ENCODE data around the gene OR51A7. TPM values are rescaled to one million over a fixed set of nuclear protein-coding genes. Genes with fewer than 3 reads are reported as not detected.
"Not testable (repeated sequence)": the region's sequence is repeated elsewhere in the genome, so short reads cannot be mapped to it uniquely, and the experiment has no call there.

OR51A7 gene
- not detected for polyA plus RNA-seq (2012; ENCODE audit: missing spikeins)

GRCh38 chr11:4903484-4903883, at the start of gene OR51A7:
Gene OR51A7, plus strand, starts transcription at chr11:4903783. Its CDS starts 3,587 bp downstream, at chr11:4907370.
- TF ChIP-seq POLR2A (IDR thresholded peaks at IDR 0.05; ENCODE audit: low read depth, low read length) = no peak
- TF ChIP-seq POLR2AphosphoS5 (IDR thresholded peaks at IDR 0.05; ENCODE audit: low read depth, low read length) = no peak
- TF ChIP-seq TAF1 (IDR thresholded peaks at IDR 0.05; ENCODE audit: borderline replicate concordance, low read depth, low read length) = no peak
- FAIRE-seq (no peak), DNase-seq (ENCODE audit: insufficient read length) (no peak)

- DNase-seq (ENCODE audit: insufficient read length); FAIRE-seq: not testable (repeated sequence)
Measured at GRCh38 chr11:4854286-4854685, 49.3 kb upstream of the OR51A7 start.

- no peak for TF ChIP-seq POLR2A (IDR thresholded peaks at IDR 0.05; ENCODE audit: low read depth, low read length)
- TF ChIP-seq POLR2AphosphoS5 (IDR thresholded peaks at IDR 0.05; ENCODE audit: low read depth, low read length) = no peak
- no peak for TF ChIP-seq TAF1 (IDR thresholded peaks at IDR 0.05; ENCODE audit: borderline replicate concordance, low read depth, low read length)
- FAIRE-seq = no peak
- no peak for DNase-seq (ENCODE audit: insufficient read length)
Measured at GRCh38 chr11:4862447-4863236, 40.9 kb upstream of the OR51A7 start.

GRCh38 chr11:4863876-4864275, 39.7 kb upstream of the OR51A7 start:
- TF ChIP-seq POLR2AphosphoS5 (IDR thresholded peaks at IDR 0.05; ENCODE audit: low read depth, low read length) = no peak
- no peak for TF ChIP-seq POLR2A (IDR thresholded peaks at IDR 0.05; ENCODE audit: low read depth, low read length)
- TF ChIP-seq TAF1 (IDR thresholded peaks at IDR 0.05; ENCODE audit: borderline replicate concordance, low read depth, low read length) = no peak
- FAIRE-seq = no peak
- DNase-seq (ENCODE audit: insufficient read length) = no peak

- FAIRE-seq = no peak
- TF ChIP-seq POLR2A (IDR thresholded peaks at IDR 0.05; ENCODE audit: low read depth, low read length) (no peak), POLR2AphosphoS5 (IDR thresholded peaks at IDR 0.05; ENCODE audit: low read depth, low read length) (no peak), TAF1 (IDR thresholded peaks at IDR 0.05; ENCODE audit: borderline replicate concordance, low read depth, low read length) (no peak)
- no peak for DNase-seq (ENCODE audit: insufficient read length)
Measured at GRCh38 chr11:4865855-4866254, 37.7 kb upstream of the OR51A7 start.

GRCh38 chr11:4881188-4881587, 22.4 kb upstream of the OR51A7 start:
- FAIRE-seq = no peak
- DNase-seq (ENCODE audit: insufficient read length) = no peak
- TF ChIP-seq POLR2A (IDR thresholded peaks at IDR 0.05; ENCODE audit: low read depth, low read length) (no peak), TAF1 (IDR thresholded peaks at IDR 0.05; ENCODE audit: borderline replicate concordance, low read depth, low read length) (no peak), POLR2AphosphoS5 (IDR thresholded peaks at IDR 0.05; ENCODE audit: low read depth, low read length) (no peak)

GRCh38 chr11:4881860-4882500, 21.6 kb upstream of the OR51A7 start, which contains the start of gene OR51T1:
Gene OR51T1, plus strand, starts transcription at chr11:4881900. Its CDS starts 0 bp downstream, at chr11:4881900.
- no peak for TF ChIP-seq POLR2A (IDR thresholded peaks at IDR 0.05; ENCODE audit: low read depth, low read length)
- no peak for TF ChIP-seq TAF1 (IDR thresholded peaks at IDR 0.05; ENCODE audit: borderline replicate concordance, low read depth, low read length)
- no peak for TF ChIP-seq POLR2AphosphoS5 (IDR thresholded peaks at IDR 0.05; ENCODE audit: low read depth, low read length)
- FAIRE-seq = no peak
- no peak for DNase-seq (ENCODE audit: insufficient read length)

- FAIRE-seq (no peak), DNase-seq (ENCODE audit: insufficient read length) (no peak)
- TF ChIP-seq TAF1 (IDR thresholded peaks at IDR 0.05; ENCODE audit: borderline replicate concordance, low read depth, low read length) (no peak), POLR2A (IDR thresholded peaks at IDR 0.05; ENCODE audit: low read depth, low read length) (no peak), POLR2AphosphoS5 (IDR thresholded peaks at IDR 0.05; ENCODE audit: low read depth, low read length) (no peak)
Measured at GRCh38 chr11:4882543-4882942, 21.0 kb upstream of the OR51A7 start.

- no peak for FAIRE-seq
- TF ChIP-seq POLR2A (IDR thresholded peaks at IDR 0.05; ENCODE audit: low read depth, low read length) (no peak), TAF1 (IDR thresholded peaks at IDR 0.05; ENCODE audit: borderline replicate concordance, low read depth, low read length) (no peak), POLR2AphosphoS5 (IDR thresholded peaks at IDR 0.05; ENCODE audit: low read depth, low read length) (no peak)
- no peak for DNase-seq (ENCODE audit: insufficient read length)
Measured at GRCh38 chr11:4884361-4884760, 19.2 kb upstream of the OR51A7 start.

- no peak for TF ChIP-seq POLR2AphosphoS5 (IDR thresholded peaks at IDR 0.05; ENCODE audit: low read depth, low read length)
- no peak for FAIRE-seq
- DNase-seq (ENCODE audit: insufficient read length) = no peak
Measured at GRCh38 chr11:4886186-4886585, 17.4 kb upstream of the OR51A7 start.

GRCh38 chr11:4887591-4887990, 16.0 kb upstream of the OR51A7 start:
- FAIRE-seq = no peak
- DNase-seq (ENCODE audit: insufficient read length) = no peak
- TF ChIP-seq POLR2AphosphoS5 (IDR thresholded peaks at IDR 0.05; ENCODE audit: low read depth, low read length) (no peak), TAF1 (IDR thresholded peaks at IDR 0.05; ENCODE audit: borderline replicate concordance, low read depth, low read length) (no peak), POLR2A (IDR thresholded peaks at IDR 0.05; ENCODE audit: low read depth, low read length) (no peak)

GRCh38 chr11:4890279-4890678, 13.3 kb upstream of the OR51A7 start:
- DNase-seq (ENCODE audit: insufficient read length) = no peak
- TF ChIP-seq POLR2A (IDR thresholded peaks at IDR 0.05; ENCODE audit: low read depth, low read length) (no peak), TAF1 (IDR thresholded peaks at IDR 0.05; ENCODE audit: borderline replicate concordance, low read depth, low read length) (no peak), POLR2AphosphoS5 (IDR thresholded peaks at IDR 0.05; ENCODE audit: low read depth, low read length) (no peak)
- FAIRE-seq = no peak
